ENCODE results near the gene GPSM3. TPM values are rescaled to one million over a fixed set of nuclear protein-coding genes. Genes with fewer than 3 reads are reported as not detected.

The GPSM3 gene
- total and polyA plus RNA-seq, 2 donors from 2014 or later: 6.2 to 28.1 TPM

GRCh38 chr6:32218167-32218566 is 25.7 kb upstream of the GPSM3 start:
- Histone ChIP-seq H3K27me3 (ENCODE audit: control insufficient read depth, insufficient read depth, low read length) (no peaks in the 10 kb centered on the region), H3K27ac (ENCODE audit: low read depth in 2 of 2, low read length in 2 of 2) (no peak overlapping the region), H3K9ac (ENCODE audit: low read length in 3 of 3) (no peak overlapping the region), H3K9me3 (ENCODE audit: control insufficient read depth in 2 of 3, insufficient read depth in 1 of 3, low read length in 3 of 3) (no peaks in the 10 kb centered on the region), H3K4me1 (ENCODE audit: control insufficient read depth in 2 of 3, insufficient read depth in 2 of 3, low read depth in 1 of 3, low read length in 3 of 3) (no peaks in the 10 kb centered on the region), H3K4me3 (ENCODE audit: low read length in 3 of 3) (no peak overlapping the region), H3K36me3 (ENCODE audit: control insufficient read depth in 2 of 3, insufficient read depth in 3 of 3, low read length in 3 of 3) (no peaks in the 10 kb centered on the region)
- no peak for TF ChIP-seq CTCF (IDR thresholded peaks at IDR 0.05; ENCODE audit: borderline replicate concordance, extremely low read depth, insufficient read depth)
- intact Hi-C loops (cut with DNase I): no loop called here
- no peak for DNase-seq
- FAIRE-seq: no peak

- intact Hi-C loops (cut with DNase I): no loop called here
- H3K36me3 ChIP-seq (ENCODE audit: control insufficient read depth in 2 of 3, insufficient read depth in 3 of 3, low read length in 3 of 3): no peaks in the 10 kb centered on the region
- H3K27ac ChIP-seq (ENCODE audit: low read depth in 2 of 2, low read length in 2 of 2): no peak overlapping the region
- no peaks in the 10 kb centered on the region for H3K9me3 ChIP-seq (ENCODE audit: control insufficient read depth in 2 of 3, insufficient read depth in 1 of 3, low read length in 3 of 3)
- DNase-seq (no peak), FAIRE-seq (no peak)
- no peak overlapping the region for H3K9ac ChIP-seq (ENCODE audit: low read length in 3 of 3)
- no peaks in the 10 kb centered on the region for H3K27me3 ChIP-seq (ENCODE audit: control insufficient read depth, insufficient read depth, low read length)
- no peak overlapping the region for H3K4me3 ChIP-seq (ENCODE audit: low read length in 3 of 3)
- no peaks in the 10 kb centered on the region for H3K4me1 ChIP-seq (ENCODE audit: control insufficient read depth in 2 of 3, insufficient read depth in 2 of 3, low read depth in 1 of 3, low read length in 3 of 3)
- TF ChIP-seq CTCF (IDR thresholded peaks at IDR 0.05; ENCODE audit: borderline replicate concordance, extremely low read depth, insufficient read depth): no peak
These were observed 24.6 kb upstream of the GPSM3 start for GRCh38 chr6:32216998-32217397.

- no peak overlapping the region for H3K4me3 ChIP-seq (ENCODE audit: low read length in 3 of 3)
- no peak for FAIRE-seq
These were observed 23.8 kb upstream of the GPSM3 start for GRCh38 chr6:32216285-32216684.

More at GRCh38 chr6:32216285-32216684, 23.8 kb upstream of the GPSM3 start:
- no peak for TF ChIP-seq CTCF (IDR thresholded peaks at IDR 0.05; ENCODE audit: borderline replicate concordance, extremely low read depth, insufficient read depth)
- Histone ChIP-seq H3K27ac (ENCODE audit: low read depth in 2 of 2, low read length in 2 of 2) (no peak overlapping the region), H3K36me3 (ENCODE audit: control insufficient read depth in 2 of 3, insufficient read depth in 3 of 3, low read length in 3 of 3) (no peaks in the 10 kb centered on the region), H3K27me3 (ENCODE audit: control insufficient read depth, insufficient read depth, low read length) (no peaks in the 10 kb centered on the region), H3K4me1 (ENCODE audit: control insufficient read depth in 2 of 3, insufficient read depth in 2 of 3, low read depth in 1 of 3, low read length in 3 of 3) (no peaks in the 10 kb centered on the region), H3K9me3 (ENCODE audit: control insufficient read depth in 2 of 3, insufficient read depth in 1 of 3, low read length in 3 of 3) (no peaks in the 10 kb centered on the region), H3K9ac (ENCODE audit: low read length in 3 of 3) (no peak overlapping the region)
- intact Hi-C loops (cut with DNase I): no loop called here
- DNase-seq: no peak

Measured in kidney (tissue), 14 donors.